SK-N-MC (cell line): ENCODE results near the gene ATXN1.

ENCODE experiments used
- EZH2 ChIP-seq: fragments of 200-600 bp; sonication (generic); IDR thresholded peaks from one replicate; pipeline ENCODE4 v1.6.1; 2017; ENCODE audit warnings: antibody characterized with exemption
- FOXP2 ChIP-seq: optimal IDR thresholded peaks from 2 replicates; pipeline ENCODE3; 2011; ENCODE audit warnings: mild to moderate bottlenecking, moderate library complexity; ENCODE audit not compliant: insufficient read depth; ENCODE audit errors: extremely low read length, control extremely low read depth
- POLR2AphosphoS5 ChIP-seq: IDR thresholded peaks from 2 replicates; pipeline ENCODE4 v1.6.1; 2012; ENCODE audit warnings: mild to moderate bottlenecking, low read depth, low read length, borderline replicate concordance

GRCh38 chr6:16475494-16475781 is 285.8 kb downstream of the ATXN1 start:
- TF ChIP-seq EZH2 (no peak), POLR2AphosphoS5 (no peak), FOXP2 (no peak)
